ENCODE data around the gene ALK. TPM values are rescaled to one million over a fixed set of nuclear protein-coding genes. Genes with fewer than 3 reads are reported as not detected.

The ALK gene
- total RNA-seq, 1 experiment from 2014 or later = 0.87 TPM

GRCh38 chr2:29864988-29865387, 56.4 kb downstream of the ALK start:
- no peak for TF ChIP-seq EZH2 (IDR thresholded peaks at IDR 0.05; ENCODE audit: low read length, unreplicated experiment)
- TF ChIP-seq EZH2phosphoT487 (IDR thresholded peaks at IDR 0.05; ENCODE audit: borderline replicate concordance, low read length) = no peak
- no peak for TF ChIP-seq CTCF (conservative IDR thresholded peaks at IDR 0.05; ENCODE audit: low read depth, low read length)
- ATAC-seq (no peak), DNase-seq (no peak)
- H3K79me2 ChIP-seq (ENCODE audit: low read length) = no peaks in the 10 kb centered on the region
- H3K9me2 ChIP-seq (replicated peaks; ENCODE audit: low read length) = no peaks in the 10 kb centered on the region
- intact Hi-C loops (cut with micrococcal nuclease) = no loop called here
- ChIA-PET POLR2A (ENCODE audit: unreplicated experiment) (no interaction called here), CTCF (interaction anchor here (0.6 kb wide), 1 partner anchor 403 kb away, joined by 4 read pairs; no protein-coding TSS in a partner anchor)
- no peaks in the 10 kb centered on the region for H3F3A ChIP-seq (ENCODE audit: low read length, unreplicated experiment)
- BruUV-seq (replicated peaks) = no TSS peak
- no peaks in the 10 kb centered on the region for H4K20me1 ChIP-seq (ENCODE audit: low read length)
- H3K36me3 ChIP-seq (ENCODE audit: low read depth, low read length) = no peaks in the 10 kb centered on the region
- no peak overlapping the region for H3K4me2 ChIP-seq (ENCODE audit: low read length)
- H3K9ac ChIP-seq (ENCODE audit: low read length) = no peak overlapping the region
- H3K9me3 ChIP-seq (ENCODE audit: low read length) = no peaks in the 10 kb centered on the region
- H3K4me3 ChIP-seq (ENCODE audit: low read length) = no peak overlapping the region
- H3K27ac ChIP-seq (ENCODE audit: low read length) = no peak overlapping the region
- no peak overlapping the region for H2AFZ ChIP-seq (ENCODE audit: low read length)
- H3K27me3 ChIP-seq (ENCODE audit: low read length) = peaks cover 11% of the 10 kb centered on the region; the same call in 1 of the 2 replicates
- H3K4me1 ChIP-seq (ENCODE audit: insufficient read depth, low read length) = no peaks in the 10 kb centered on the region

DNA sequence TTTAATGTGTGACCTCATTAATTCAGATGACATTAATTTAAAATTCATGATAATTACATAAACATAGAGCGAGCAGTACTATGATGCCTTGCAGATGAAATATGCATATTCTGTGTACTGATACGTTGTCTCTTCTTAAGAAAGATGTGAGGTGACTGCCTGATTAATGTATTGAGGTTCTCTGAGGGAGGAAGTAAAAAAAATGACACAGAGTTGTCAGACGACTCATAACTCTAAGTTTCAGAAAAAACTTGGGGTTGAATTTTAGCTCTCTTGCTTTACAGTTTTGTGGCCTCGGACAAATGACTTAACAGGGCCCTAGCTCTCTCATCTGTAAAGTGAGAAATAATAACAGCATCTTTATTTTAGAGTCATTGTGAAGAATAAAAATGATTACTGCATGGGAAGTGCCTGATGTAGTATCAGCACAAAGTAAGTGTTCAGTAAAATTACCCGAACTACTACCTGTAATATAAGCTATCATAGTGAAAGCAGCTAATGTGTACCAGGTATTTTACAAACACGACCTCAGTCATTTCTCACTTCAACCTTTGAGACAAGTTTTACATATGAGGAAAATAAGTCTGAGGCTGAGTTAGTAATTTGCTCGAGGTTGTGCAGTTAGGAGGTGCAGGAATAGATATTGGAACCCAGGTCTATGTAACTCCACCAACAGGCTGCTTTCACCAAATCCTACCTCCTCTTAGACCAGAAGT, 65.3 kb downstream of the ALK start:
- ATAC-seq = no peak
- intact Hi-C loops (cut with micrococcal nuclease) = no loop called here
- CTCF ChIA-PET = no interaction called here
- Histone ChIP-seq H3K27ac (ENCODE audit: low read length) (no peak overlapping the region), H3K9me3 (ENCODE audit: low read length) (no peaks in the 10 kb centered on the region), H3K27me3 (ENCODE audit: low read length) (peaks cover 3% of the 10 kb centered on the region; the same call in 1 of the 2 replicates), H3K4me1 (ENCODE audit: insufficient read depth, low read length) (no peaks in the 10 kb centered on the region), H3K9me2 (replicated peaks; ENCODE audit: low read length) (no peaks in the 10 kb centered on the region), H3K9ac (ENCODE audit: low read length) (no peak overlapping the region), H3K4me3 (ENCODE audit: low read length) (no peak overlapping the region), H3K36me3 (ENCODE audit: low read depth, low read length) (no peaks in the 10 kb centered on the region), H3F3A (ENCODE audit: low read length, unreplicated experiment) (no peaks in the 10 kb centered on the region), H3K4me2 (ENCODE audit: low read length) (no peak overlapping the region), H4K20me1 (ENCODE audit: low read length) (no peaks in the 10 kb centered on the region), H2AFZ (ENCODE audit: low read length) (no peak overlapping the region), H3K79me2 (ENCODE audit: low read length) (no peaks in the 10 kb centered on the region)
- no peak for DNase-seq
- no TSS peak for BruUV-seq (replicated peaks)
- TF ChIP-seq EZH2phosphoT487 (IDR thresholded peaks at IDR 0.05; ENCODE audit: borderline replicate concordance, low read length) (no peak), EZH2 (IDR thresholded peaks at IDR 0.05; ENCODE audit: low read length, unreplicated experiment) (no peak), CTCF (conservative IDR thresholded peaks at IDR 0.05; ENCODE audit: low read depth, low read length) (no peak)
- POLR2A ChIA-PET (ENCODE audit: unreplicated experiment) = no interaction called here

- H3K9me3 ChIP-seq (ENCODE audit: low read length) = no peaks in the 10 kb centered on the region
- H3K9ac ChIP-seq (ENCODE audit: low read length) = no peak overlapping the region
- no peak overlapping the region for H3K4me2 ChIP-seq (ENCODE audit: low read length)
- no peaks in the 10 kb centered on the region for H3K27me3 ChIP-seq (ENCODE audit: low read length)
- ATAC-seq (no peak), DNase-seq (no peak)
- intact Hi-C loops (cut with micrococcal nuclease) = no loop called here
- H3F3A ChIP-seq (ENCODE audit: low read length, unreplicated experiment) = no peaks in the 10 kb centered on the region
- no peak overlapping the region for H3K4me3 ChIP-seq (ENCODE audit: low read length)
- no peak for TF ChIP-seq EZH2phosphoT487 (IDR thresholded peaks at IDR 0.05; ENCODE audit: borderline replicate concordance, low read length)
- TF ChIP-seq EZH2 (IDR thresholded peaks at IDR 0.05; ENCODE audit: low read length, unreplicated experiment) = no peak
- TF ChIP-seq CTCF (conservative IDR thresholded peaks at IDR 0.05; ENCODE audit: low read depth, low read length) = no peak
- ChIA-PET POLR2A (ENCODE audit: unreplicated experiment) (interaction anchor here (0.6 kb wide), 1 partner anchor 709 kb away, joined by 3 read pairs; no protein-coding TSS in a partner anchor), CTCF (no interaction called here)
- no peaks in the 10 kb centered on the region for H3K79me2 ChIP-seq (ENCODE audit: low read length)
- no peaks in the 10 kb centered on the region for H4K20me1 ChIP-seq (ENCODE audit: low read length)
- H3K4me1 ChIP-seq (ENCODE audit: insufficient read depth, low read length) = no peaks in the 10 kb centered on the region
- no peaks in the 10 kb centered on the region for H3K9me2 ChIP-seq (replicated peaks; ENCODE audit: low read length)
- H3K36me3 ChIP-seq (ENCODE audit: low read depth, low read length) = no peaks in the 10 kb centered on the region
- H3K27ac ChIP-seq (ENCODE audit: low read length) = no peak overlapping the region
- no peak overlapping the region for H2AFZ ChIP-seq (ENCODE audit: low read length)
- no TSS peak for BruUV-seq (replicated peaks)
Measured at GRCh38 chr2:29850794-29851193, 70.6 kb downstream of the ALK start.
